ENCODE data around the gene ADPRHL1.
A peak's percentile ranks its signal among the peaks of the same experiment; 100 is the strongest.
"Not testable (repeated sequence)": the region's sequence is repeated elsewhere in the genome, so short reads cannot be mapped to it uniquely, and the experiment has no call there.

The ADPRHL1 gene

GRCh38 chr13:113477724-113478123, 24.4 kb upstream of the ADPRHL1 start:
- DNase-seq = no peak

- no peak for DNase-seq
Observed at GRCh38 chr13:113476811-113477210, 23.5 kb upstream of the ADPRHL1 start.

GRCh38 chr13:113475911-113476310, 22.6 kb upstream of the ADPRHL1 start:
- DNase-seq = no peak

DNA sequence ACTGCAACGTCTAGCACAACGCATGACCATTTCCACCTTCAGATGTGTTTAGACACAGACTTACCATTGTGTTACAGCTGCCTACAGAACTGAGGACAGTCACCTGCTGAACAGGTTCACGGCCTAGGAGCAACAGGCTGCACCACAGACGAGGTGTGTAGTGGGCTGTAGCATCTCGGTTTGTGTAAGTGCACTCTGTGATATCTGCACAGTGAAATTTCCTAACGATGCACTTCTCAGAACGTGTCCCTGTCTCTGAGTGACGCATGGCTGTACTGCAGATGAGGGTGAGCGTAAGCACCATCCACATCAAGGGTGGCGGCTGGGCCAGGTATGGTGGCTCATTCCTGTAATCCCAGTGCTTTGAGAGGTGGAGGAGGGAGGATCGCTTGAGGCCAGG, 22.0 kb upstream of the ADPRHL1 start:
- DNase-seq = no peak

DNA sequence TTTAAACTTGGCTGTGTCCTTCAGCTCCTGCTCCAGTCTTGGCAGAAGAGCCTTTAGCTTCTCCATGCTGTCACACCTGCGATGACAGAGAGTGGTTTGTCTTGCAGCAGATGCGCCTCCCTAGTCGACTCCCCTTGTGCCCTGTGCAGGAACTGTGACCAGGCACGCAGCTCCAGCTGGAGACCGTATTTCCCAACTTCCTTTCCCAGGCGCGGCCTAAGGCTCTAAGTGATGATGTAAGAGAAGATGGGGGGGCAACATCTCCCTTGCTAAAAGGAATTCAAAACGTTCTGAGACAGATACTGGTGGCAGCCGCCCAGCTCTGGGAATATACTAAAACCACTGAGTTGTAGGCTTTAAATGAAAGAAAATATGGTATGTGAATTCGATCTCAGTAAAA, 20.9 kb upstream of the ADPRHL1 start:
- DNase-seq = peak; percentile 67

DNA sequence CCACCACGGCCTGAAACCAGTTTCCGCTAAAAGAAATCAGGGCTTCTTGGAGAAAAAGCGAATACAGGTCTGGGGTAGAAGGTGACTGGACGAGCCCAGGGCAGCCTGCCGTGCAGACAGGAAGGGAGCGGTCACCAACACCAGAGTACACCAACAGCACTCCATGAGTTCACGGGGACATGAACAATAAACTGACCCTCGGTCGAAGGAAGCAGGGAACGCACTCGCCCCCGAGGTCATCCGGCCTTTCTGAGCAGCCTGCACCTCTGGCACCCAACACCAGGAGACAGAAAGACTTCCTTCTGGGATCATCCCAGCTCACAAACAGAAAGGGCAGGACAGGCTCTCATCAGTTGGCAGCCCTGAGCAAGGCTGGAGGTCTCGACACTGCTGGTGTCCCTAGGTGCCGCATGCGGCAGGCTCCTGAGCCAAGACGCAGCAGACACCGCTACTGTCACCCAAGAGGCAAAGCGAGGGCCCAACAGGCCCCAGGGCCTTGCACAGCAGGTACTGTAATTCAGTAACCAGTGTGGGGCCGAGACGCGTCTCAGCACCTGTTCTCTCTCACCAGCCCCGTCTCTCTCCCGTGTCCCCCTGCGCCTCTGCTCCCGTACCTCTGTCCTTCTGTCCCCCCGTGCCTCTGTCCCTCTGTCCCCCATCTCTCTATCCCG, 19.2 kb upstream of the ADPRHL1 start:
- DNase-seq = no peak

DNA sequence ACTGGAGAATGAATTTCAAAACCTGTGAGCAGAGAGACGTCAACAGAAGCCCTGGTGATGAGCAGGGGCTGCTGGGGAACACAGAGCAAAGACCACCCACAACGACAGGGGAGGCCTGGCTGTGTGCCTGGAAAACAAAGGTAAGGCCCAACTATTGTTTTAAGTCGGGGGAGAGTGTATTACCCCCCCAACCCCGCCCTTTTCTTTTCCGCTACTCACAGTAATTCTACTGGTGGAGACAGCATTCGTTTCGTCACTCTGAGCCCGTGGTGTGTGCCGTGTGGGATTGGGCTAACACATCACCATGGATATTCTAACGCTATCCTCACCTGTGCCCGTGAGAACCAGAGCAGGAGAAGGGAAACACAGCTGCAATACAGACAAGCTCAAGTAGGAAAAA, 18.6 kb upstream of the ADPRHL1 start:
- DNase-seq = no peak

DNA sequence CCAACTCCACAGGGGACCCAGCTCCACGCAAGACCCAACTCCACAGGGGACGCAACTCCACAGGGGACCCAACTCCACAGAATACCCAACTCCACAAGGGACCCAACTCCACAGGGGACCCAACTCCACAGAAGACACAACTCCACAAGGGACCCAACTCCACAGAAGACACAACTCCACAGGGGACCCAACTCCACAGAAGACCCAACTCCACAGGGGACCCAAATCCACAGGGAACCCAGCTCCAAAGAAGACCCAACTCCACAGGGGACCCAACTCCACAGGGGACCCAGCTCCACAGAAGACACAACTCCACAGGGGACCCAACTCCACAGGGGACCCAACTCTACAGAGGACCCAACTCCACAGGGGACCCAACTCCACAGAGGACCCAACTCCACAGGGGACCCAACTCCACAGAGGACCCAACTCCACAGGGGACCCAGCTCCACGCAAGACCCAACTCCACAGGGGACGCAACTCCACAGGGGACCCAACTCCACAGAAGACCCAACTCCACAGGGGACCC, 17.4 kb upstream of the ADPRHL1 start:
- DNase-seq = not testable (repeated sequence)

- no peak for DNase-seq
Observed at GRCh38 chr13:113470073-113470472, 16.8 kb upstream of the ADPRHL1 start.

GRCh38 chr13:113469582-113469981, 16.3 kb upstream of the ADPRHL1 start:
- DNase-seq = no peak

DNA sequence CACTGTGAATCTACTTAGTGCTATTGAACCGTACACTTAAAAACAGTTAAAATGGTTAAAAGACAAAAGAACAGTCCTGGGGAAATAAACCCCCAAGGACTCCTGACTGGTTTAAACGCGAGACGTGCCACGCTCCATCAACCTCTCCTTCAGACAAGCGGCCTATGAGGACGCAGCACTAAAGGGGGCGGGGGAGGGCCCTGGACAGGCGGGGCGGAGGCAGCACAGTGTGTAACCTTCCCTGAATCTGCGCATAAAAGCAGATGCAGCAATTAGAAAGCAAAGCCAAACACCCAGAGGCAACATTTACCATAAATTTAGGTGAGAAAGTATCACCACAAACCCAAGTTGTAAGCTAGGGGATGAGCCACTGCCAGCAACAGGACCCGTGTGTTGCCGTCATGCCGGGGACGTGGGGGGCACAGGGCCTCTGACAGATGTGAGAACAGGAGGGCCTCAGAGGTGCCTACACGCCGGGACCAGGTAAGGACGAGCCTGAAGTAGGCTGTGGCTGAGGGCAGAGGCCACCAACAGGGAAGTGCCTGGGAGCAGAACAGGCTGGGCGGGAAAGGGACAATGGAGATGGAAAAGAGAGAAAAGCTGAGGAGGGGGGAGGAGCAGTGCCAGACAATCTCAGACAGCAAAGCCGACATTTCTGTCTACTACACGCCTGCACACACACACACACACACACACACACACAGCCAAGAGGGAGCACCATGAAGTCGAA, 15.3 kb upstream of the ADPRHL1 start:
- DNase-seq = no peak

DNA sequence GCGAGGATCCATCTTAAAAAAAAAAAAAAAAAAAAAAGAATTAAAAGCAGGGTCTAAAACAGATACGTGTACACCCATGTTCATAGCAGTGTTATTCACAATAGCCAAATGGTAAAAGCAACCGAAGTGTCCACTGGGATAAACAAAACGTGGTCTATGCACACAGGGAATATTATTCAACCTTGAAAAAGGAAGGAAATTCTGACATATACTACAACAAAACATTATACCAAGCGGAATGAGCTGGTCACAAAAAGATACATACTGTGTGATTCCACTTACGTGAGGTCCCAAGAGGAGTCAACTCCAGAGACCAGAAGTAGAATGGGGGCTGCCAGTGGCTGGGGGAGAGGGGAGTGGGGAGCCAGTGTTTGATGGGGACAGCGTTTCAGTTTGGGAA, 14.7 kb upstream of the ADPRHL1 start:
- DNase-seq = no peak

GRCh38 chr13:113466383-113466782, 13.1 kb upstream of the ADPRHL1 start:
- no peak for DNase-seq

DNA sequence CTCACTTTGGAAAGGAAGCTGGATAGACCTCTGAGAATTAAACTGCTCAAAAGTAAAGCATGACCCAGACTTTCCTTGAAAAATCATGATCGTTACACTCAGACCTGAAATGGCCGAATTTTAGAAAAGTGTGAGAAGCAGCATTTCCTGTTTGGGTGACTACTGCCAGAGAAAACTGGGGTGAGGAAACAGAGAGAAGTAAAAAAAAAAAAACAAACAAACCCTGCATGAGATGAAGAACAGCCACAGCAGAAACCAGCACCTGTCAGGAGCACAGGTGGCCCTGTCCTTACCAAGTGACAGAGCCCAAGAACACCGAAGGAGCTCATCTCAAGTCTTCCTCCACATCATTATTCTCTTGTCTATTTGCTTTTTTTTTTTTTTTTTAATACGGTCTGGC, 12.0 kb upstream of the ADPRHL1 start:
- no peak for DNase-seq

GRCh38 chr13:113464476-113464875, 11.2 kb upstream of the ADPRHL1 start:
- DNase-seq = no peak

- no peak for DNase-seq
Observed at GRCh38 chr13:113461022-113461751, 7.9 kb upstream of the ADPRHL1 start.

DNA sequence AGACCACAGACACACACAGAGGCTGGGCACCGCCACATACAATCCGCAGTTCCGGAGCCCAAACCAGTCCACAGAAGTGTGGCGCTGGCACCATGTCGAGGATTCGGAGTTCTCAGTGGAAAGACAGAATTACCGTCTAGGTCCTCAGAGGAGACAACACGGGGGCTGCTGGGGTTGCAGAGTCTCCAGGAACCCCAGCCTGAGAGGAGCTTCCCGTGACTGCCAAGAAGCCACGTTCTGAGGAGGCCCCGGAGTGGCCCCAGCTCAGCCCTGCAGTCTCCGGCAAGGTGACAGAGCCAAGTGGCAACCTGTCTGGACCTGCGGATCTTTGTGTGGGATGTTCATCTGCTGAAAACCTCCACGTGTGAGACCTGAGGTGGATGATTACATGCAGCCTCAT, 7.3 kb upstream of the ADPRHL1 start:
- DNase-seq = no peak

DNA sequence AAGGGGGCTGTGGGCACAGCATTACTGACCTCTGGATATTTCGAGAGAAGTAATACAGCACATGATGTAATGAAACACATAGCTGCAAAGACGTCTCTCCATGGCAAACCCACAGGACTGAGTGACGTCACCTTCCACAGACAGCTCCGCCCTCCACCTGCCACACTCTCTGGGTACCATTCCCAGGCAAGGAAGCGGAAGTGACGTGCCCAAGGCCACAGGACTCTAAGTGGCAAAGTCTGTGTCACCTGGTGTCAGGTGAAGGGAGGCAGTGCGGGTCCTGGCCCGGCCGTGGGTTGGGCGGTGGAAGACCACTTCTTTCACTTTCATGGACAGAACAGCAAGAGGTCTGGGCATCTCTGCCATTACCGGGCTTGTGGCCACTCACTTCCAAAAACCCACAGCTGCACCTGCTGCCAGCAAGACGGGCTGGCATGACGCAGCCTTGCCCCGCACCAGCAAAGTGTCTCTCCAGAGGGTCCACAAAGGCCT, 6.8 kb upstream of the ADPRHL1 start:
- no peak for DNase-seq

- peak; percentile 13 for DNase-seq
Observed at GRCh38 chr13:113458253-113459065, 5.2 kb upstream of the ADPRHL1 start.

DNA sequence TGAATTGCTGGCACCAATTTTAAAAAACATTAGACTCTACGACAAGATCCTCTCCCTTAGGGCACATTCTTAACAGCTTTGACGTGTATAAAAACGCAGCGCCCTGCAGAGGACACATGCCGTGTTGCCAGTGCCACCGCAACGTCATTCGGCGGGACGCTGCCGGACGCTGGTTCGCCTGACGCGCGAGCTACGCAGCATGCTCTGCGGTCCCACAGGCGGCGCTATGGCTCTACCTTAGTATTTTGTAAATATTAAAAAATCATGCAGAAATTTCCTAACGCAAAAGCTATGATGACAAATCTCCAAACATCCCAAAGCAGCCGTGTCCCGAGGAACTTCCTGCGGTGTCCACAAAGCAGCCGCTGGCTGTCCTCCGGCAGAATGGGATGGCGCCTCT, 4.2 kb upstream of the ADPRHL1 start:
- no peak for DNase-seq

DNA sequence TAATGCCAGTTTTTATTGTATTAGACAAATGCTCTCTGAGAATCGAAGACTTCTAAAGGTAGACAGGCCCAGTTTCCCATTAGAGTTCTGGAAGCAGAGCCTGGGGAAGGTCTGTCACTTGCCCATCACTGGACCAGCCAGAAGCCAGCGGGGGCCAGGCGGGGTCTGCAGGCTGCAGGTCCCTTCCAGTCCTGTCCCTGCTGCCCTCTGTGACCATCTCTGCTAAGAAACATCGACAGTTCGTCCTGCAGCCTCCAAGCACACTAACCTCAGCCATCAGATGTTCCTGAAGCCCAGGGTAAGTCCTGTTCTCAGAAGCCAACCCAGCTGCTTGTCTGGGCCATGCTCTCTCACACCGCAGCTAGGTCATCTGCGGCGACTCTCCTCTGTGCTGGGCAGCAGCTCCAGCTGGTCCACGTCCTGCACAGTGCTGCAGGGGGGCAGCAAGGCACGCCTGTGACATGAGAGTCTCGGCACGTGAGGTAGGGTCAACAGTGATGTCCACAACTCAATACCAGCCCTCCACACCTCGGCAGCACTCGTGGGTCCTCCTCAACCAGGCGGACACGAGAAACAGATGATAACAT, 2.9 kb upstream of the ADPRHL1 start:
- no peak for DNase-seq

DNA sequence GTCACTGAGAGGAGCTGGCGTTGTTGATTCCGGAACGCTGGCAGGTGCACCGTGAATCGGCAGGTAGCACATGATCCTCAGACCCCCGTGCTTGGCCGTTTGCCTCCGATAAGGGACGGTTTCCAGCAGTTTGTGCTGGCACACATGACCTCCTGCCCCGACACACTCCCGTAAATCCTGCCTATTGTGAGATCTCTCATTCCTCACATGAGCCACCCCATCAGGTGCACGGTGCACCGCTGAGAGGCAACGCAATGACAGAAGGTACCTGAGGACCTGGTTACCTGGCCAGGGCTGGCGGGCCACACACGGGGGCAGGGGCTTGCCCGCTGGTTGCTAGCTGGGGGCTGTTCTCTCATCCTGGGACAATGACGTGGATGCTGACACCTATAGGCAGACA, 2.1 kb upstream of the ADPRHL1 start:
- DNase-seq = no peak
